CD4-positive, alpha-beta T cell treated with Interleukin-6 at 100 ng/mL for 8 hours (primary cell): ENCODE results near the gene CLEC4F.

Experiments
- DNase-seq: peaks from one replicate; pipeline ENCODE4 v3.0.0-alpha.2; 2020; ENCODE audit warnings: mixed read lengths, low spot score

CLEC4F gene

DNA sequence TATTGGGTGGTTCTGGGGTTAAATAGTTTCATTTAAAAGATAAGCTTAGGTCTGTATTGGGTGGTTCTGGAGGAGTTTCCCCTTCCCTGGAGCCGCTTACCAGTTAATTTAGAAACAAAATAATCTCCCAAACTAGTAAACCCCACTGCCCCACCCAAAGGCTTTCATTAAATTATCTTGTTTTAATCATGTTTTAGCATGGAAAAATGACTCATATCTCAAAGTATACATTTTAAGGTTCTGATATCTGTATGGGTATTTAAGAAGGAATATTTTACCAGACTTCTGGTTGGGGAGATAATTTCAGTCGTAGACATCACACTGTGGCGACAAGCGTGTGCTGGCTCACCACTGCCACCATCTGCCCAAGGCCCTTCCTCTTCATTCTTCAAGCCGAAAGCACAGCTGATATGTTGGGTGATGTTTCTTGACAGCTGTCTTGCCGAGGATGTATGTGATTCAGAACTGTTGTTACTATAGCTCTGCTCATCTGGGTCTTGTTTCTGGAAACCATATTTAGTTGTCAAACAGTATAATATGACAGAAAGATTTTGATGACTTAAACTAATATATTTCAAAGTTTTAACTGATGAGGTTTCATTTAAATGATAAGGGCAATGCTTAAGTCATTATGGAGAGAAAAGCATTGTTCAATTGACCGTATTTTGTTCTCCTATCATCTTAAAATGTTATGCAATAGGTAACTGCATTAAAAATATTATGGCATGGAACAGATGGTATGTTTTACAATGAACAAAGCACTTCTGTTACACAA lies 35.1 kb downstream of the CLEC4F start:
- peak; percentile 46 for DNase-seq

DNA sequence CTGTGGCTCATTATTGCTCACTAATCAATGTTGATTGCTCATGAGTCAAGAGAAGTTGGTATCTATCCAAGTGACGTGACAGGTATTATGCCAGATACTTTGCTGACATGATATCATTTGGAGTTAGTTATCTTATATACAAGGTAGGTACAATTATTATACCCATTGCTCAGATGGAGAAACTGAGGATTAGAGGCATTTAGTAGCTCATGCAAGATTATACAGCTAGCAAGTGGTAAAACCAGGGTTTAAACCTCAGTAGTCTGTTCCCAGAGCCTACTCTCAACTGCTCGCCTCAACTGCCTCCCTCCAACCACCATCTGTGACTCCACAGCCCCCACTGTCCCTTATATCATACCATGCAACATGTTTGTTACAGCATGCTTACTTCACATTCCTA lies 36.1 kb downstream of the CLEC4F start:
- no peak for DNase-seq

DNA sequence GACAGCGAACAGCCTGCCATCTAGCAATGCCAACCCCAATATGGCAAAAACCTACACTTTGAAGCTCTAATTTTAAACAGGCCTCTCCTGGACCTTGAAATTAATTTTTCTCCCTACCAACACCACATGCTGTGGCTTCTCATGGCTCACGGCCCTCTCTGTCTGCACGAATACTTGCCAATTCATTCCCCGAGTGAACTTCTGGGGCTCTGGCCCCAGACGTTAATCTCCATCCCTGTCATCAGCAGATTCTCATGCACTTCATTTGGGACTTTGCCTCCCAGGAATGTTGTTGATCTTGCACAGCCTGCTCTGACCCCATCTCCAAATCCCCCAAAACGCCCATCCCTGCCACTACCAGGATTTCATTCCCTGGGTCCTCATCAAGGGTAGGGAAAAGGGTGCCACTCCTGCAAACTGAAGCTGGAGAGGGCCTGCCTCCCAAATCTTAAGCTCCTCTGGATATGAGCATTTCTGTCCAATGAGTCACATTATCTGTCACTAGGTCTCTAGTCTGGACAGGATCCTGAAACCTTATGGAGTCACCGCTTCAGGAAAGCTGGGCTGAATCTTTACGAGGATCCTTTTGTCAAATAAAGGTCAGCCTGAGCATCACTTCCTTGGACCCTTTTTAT lies 40.4 kb downstream of the CLEC4F start:
- no peak for DNase-seq

DNA sequence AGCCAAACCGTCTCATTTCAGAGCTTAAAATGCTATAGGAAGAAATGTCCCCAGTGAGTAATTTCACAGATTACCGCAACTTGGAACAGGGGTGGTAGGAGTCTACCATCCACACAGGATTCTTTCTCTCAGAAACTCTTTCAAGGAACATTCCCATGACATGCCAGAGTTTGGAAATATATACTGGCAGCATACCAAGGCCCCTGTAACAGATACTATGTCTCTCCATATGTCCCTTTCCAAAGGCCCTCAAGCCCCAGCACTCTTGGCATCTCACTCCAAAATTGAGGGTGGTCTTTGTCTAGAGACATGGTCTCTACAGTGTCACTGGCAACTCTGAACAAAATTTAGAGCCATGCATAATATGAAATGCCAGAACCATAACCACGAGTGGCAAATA lies 40.9 kb downstream of the CLEC4F start:
- no peak for DNase-seq

DNA sequence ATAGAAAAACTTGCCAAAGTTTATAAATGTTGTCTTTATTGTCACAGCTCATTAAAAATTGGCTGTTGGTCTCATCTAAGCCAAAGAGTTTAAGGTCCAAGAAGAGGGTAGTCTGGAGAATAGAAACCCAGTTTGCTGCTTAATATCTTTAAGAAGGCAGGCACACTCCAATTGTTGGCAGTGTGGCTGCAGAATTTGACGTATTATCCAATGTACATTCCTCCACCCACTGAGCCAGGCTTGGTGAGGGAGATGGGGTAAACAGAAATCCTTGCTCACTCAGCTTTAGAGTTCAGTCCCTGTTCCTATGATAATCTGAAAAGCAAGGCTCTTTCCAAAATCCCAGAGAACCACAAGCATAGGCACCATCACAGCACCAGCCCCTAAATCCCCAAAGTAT lies 41.7 kb downstream of the CLEC4F start:
- no peak for DNase-seq

DNA sequence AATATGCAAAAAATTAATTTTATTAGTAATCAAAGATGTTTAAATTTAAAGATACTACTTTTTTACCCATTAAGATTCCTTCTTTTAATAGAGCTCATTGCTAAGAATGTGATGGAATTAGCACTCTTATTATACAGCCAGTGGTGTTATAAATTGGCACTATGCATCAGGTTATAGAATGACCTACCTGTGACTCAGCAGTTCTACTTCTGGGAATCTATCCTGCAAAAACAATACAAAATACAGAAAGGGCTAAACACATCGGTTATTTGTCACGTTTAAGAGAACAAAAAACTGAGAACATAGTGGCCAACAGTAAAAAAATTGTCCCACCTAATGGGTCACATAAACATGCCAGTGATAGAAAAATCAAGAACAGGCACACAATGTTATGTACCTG lies 42.9 kb downstream of the CLEC4F start:
- no peak for DNase-seq

DNA sequence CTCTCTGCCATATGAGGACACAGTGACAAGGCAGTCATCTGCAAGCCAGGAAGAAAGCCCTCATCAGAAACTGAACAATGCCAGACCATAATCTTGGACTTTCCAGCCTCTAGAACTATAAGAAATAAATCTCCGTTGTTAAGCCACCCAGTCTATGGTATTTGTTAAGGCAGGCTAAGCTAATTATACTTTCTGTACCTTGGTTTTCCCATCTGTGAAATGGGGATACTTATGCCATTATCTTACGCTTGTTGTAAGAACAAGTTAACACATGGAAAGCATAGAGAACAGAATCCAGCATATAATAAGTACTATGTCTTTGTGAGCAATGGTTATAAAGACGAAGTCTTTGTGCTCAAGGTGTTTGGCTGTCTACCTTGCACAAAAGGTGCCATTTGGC lies 44.1 kb downstream of the CLEC4F start:
- no peak for DNase-seq

DNA sequence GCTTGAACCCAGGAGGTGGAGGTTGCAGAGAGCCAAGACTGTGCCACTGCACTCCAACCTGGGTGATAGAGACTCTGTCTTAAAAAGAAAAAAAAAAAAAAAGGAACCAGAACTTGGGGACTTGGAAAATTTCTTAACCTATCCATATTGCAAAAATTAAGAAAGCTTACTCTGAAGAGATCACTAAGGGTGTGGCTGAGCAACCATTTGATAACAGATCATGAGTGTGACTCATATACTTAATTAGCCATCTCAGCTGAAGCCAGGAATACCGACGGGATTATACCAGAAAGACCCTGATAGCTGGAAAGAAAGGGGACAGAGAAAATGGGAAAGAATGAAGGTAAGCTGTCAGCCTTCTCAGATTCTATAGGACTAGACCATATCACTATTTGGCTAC lies 45.3 kb downstream of the CLEC4F start:
- no peak for DNase-seq

DNA sequence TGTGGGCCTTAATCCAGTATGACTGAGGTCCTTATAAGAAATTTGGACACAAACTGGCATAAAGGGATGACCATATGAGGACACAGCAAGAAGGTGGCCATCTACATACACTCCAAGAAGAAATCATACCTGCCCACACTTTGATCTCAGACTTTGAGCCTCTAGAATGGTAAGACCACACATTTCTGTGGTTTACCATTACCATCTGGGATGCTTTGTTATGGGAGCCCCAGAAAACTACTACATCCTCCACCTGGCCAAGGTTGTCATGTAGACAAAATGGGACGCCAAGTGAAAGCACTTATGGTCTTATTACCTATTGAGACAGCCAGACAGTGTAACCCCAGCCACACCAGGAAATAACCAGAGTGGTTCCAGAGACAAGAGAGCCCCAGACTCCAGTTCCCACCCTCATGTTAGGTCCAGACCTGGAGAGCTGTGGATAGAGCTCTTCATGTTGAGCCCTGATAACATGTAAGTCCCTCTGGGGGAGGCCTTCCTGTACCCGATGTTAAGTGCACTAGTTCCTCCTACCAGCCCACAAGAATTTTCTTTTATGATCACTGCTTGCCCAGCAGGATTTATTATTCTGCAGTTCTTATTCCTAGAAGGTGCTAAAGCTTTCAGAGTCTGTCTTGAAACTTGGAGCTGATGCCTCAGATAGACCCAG lies 47.8 kb downstream of the CLEC4F start:
- DNase-seq = no peak

DNA sequence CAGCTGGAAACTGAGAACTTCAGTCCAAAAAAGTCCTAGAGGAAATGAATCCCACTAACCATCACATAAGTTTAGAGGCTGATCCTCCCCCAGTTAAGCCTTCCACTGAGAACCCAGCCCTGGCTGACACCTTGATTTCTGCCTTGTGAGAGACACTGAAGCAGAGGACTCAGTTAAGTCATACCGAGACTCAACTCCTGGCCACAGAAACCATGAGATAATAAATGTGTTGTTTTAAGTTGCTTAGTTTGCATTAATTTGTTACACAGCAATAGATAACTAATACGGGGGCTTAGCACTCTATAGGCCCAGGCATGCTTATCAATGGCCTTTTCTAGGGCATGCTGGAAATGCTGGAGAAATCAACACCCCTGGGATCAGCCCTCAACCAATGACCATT lies 49.0 kb downstream of the CLEC4F start:
- no peak for DNase-seq

DNA sequence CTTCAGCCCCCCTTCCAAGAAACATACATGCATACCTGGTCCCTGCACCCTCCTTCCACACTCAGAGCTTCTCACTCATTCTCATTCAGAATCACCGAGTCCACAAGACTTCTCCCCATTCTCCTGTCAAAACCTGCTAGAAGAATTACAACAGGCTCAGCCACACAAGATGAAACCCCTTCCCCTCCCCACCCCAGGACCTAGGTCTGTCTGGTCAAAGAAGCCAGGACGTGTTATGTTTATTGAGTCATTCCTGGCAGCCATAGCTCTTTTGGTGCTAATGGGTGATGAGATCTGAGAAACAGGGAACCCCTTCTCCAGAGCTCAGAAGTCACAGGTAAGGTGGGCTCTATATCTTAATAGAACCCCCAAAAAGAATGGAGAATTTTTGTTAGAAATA lies 50.9 kb downstream of the CLEC4F start:
- no peak for DNase-seq

DNA sequence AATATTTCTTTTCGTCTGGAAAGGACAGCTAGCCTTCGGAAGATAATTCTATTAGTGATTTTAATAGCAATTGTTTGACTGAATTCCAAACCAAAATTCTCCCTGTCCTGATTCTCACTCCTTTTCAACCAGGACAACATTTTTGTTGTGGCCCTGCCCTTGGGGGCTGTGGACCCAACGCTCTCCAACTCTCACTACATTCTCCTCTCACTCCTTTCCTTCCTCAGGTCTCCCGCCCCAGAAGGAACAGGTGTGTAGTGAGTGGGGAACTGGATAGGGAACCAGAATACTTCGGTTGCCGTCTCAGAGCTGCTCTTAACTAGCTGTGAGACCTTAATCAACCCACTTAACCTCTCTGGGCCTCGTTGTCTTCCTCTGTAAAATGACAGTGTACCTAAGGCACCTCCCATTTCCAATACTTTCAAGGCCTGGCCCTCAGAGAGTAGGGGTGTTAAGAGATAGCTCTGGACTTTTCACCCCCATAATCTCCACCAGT lies 51.8 kb downstream of the CLEC4F start:
- no peak for DNase-seq

DNA sequence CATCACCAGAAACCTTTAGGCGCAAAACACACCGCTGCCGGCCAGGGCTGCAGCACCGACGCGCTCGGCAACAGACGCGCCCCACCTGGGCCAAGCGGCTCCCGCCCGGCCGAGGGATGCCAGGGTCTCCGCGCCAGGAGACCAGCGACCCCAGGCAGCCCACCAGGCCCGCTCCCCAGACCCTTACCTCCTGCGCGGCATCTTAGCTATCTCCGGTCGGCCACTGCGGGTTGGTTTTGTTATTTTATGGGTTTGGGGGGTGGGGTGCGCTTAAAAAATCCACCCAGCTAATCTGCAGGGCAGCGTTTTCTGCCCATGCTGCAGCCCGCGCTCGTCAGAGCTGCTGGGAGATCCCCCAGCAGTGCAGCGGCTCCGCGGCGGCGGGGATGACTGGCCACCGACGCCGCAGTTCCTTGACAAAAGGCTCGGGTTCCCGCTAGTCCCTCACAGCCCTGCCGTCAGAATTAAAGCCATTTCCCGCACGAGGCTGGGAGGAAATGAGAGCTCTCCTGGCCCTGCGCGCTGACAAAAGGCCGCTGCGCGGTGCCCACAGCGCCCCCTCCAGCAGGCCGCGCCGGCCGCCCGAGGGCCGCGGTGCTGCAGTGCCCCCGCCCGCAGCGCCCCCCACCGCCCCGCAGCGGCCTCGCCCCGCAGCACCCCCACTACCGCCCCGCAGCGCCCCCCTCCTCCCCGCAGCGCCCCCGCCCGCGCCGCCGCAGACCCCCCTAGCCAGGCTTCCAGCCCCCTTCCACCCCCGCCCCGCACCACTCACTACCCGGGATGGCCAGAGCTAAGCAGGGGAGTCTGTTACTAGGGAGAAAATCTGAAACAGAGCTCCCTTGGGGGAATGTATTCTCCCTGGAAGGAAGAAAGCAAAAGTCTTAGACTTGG lies 52.5 kb downstream of the CLEC4F start, which contains the start of gene ADD2:
ADD2 (minus strand) TSS at position 502 of the 891 bp plus-strand sequence. CDS start 61,792 bp downstream, outside the sequence.
- peak; percentile 24 for DNase-seq

DNA sequence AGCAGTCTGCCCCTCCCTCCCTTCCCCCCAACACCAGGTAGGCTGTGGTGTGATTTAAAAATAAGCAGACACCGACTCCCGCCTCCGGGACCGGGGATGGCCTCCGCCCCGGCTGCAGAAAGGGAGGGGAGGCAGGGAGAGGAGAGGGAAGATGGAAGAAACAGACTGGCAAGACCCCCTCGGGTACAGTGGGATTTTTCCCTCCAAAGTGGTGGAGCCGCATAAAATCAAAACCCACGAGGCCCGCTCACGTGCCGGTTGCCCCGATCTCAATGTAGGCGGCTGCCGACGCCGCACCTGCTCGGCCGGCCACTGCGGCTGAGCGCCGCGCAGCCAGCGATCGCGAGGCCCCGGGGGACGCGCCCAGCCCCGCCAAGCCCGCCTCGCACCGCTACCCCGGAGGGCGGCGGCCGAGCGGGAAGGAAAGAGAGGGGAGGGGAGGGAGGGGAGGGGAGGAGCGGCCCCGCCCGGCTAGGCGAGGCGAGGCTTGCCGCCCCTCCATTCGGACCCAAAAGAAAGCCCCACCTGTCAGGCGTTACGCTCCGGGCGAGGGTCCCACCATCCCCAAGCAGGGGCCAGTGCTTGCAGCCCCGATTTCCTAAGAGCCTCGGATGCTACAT lies 53.2 kb downstream of the CLEC4F start:
- no peak for DNase-seq

DNA sequence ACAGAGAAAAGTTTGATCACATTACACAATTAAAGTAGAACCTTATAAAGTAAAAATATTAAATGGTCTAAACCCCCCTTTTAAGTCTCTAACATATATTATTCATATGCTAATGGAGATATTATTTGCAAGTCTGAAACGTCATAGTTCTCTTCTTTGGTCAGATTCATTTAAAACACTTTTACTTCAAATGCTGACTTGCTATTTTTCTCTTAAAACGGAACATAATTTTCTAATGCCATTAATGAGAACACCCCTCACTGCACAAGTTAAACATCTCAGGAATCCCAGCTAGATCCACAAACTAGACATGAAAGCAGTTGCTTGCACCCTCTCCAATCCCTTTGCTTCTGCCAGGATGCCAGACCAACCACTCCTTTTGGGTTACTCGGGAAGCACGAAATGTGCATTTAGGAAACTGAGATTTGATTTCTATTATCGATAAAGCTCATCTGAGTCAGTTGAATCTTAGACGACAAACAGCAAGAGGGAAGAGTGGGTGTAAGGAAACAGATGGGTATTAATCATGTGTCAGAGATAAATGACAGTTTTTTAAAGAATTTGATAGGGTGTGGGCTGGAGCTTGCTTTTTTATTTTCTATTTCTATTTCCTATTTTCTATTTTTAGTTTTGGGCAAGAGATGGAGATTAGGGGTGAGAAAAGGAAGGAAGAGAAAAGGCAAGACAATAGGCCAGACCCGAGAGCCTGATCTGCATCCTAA lies 53.9 kb downstream of the CLEC4F start:
- DNase-seq = no peak

DNA sequence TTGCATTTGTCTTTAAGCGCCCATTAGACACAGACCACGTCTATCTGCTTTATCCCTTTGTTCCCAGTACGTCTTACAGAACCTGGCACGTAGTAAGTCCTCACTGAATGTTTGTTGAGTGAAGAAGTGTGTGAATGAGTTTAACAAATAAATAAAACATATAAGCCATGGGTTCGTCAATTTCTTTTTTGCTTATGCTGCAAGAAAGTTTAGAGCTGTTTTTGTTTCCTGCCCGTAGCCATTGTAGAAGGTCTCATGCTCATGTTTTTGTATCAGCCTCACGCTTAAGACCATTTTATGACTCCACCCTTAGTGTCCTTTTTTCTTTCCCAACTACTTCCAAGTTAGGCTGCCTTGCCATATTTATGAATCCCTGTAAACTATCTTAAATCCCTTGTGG lies 54.9 kb downstream of the CLEC4F start:
- DNase-seq = no peak

DNA sequence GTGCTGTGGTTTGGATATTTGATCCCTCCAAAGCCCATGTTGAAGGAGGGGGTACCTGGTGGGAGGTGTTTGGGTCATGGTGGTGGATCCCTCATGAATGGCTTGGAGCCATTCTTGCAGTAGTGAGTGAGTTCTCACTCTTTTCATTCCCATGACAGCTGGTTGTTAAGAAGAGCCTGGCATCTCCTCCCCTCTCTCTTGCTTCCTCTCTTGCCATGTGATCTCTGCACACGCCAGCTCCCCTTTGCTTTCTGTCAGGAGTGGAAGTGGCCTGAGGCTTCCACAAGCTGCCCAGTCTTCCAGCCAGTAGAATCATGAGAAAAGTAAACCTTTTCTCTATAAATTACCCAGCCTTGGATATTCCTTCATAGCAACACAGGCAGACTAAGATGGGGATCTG lies 61.0 kb downstream of the CLEC4F start:
- no peak for DNase-seq
